GM19452 (cell line): Measurements from ENCODE around the gene LBX2.

Experiments used
- ATAC-seq: cut with Tn5 transposase; IDR thresholded peaks from one replicate; pipeline ENCODE4 v1.9.1; 2021; ENCODE audit not compliant: unreplicated experiment

LBX2 gene

GRCh38 chr2:74458132-74458937 is 41.1 kb downstream of the LBX2 start, which contains the start of gene WBP1:
WBP1 (plus strand) TSS chr2:74458438; CDS start chr2:74458603, 165 bp downstream.
- peak; percentile 79 for ATAC-seq

DNA sequence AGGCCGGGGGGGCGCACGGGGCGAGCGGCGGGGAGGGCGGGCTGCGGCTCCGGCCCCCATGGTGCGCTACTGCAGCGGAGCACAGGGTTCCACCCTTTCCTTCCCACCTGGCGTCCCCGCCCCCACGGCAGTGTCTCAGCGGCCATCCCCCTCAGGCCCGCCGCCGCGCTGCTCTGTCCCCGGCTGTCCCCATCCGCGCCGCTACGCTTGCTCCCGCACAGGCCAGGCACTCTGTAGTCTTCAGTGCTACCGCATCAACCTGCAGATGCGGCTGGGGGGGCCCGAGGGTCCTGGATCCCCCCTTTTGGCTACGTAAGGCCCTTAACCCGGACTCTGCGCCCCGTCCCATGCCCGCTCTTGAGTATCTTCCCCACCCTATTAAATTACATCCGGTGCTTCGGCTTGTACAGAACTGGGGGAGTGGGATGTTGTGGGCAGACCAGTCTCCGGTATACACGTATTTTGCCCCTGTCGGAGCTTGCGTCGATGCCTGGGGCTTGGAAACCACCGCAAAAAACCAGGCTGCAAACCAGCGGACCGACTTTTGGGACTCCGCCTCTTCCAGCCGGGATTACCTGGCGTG is 41.8 kb downstream of the LBX2 start:
- ATAC-seq = peak; percentile 28

DNA sequence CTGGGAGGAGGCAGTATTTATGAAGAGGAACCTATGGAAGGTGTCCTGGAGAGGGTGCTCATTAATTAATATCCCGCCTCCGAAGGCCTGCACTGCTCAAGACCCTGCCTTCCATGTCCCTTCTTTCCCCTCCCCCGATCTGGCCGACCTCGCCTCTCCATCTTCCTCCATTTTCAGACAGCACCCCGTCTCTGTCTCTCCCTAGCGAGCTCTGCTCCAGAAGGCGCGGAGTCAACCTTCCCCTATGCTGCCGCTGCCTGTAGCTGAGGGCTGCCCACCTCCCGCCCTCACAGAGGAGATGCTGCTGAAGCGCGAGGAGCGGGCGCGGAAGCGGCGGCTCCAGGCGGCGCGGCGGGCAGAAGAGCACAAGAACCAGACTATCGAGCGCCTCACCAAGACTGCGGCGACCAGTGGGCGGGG is 42.3 kb downstream of the LBX2 start:
- no peak for ATAC-seq

DNA sequence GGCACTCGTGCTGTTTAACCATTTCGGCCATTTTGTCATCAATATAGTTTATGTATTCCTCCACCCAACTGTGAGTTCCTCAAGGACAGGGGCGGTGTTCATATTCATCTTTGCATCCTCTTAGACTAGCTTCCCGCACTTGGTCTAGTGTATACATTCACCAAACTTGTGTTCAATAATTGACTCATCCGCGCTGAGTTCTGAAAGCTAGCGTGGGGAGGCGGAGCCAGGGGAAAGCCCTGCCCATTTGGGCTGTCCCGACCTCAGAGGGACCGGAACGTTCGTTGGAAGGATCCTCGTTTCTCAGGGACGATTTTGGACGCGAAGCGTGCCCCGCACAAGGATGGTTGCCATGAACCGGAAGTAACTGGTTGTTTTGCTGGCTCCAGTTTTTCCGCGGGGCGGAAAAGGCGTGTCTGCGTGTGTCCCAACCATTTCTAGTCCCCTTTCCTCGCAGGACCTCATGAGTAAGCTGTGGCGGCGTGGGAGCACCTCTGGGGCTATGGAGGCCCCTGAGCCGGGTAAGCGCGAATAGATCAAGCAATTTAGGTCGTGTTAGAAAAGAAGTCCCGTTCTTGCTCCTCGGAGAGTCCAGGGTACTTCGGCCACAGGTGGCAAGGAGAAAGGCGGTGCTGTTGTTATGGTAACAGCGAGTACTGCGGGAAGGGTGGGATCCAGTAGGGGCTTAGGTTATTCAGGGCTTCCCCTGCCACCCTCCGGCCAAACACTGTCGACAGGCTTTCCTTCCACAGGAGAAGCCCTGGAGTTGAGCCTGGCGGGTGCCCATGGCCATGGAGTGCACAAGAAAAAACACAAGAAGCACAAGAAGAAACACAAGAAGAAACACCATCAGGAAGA is 44.5 kb downstream of the LBX2 start, which contains the start of gene INO80B:
TSS of gene INO80B (plus strand) at position 434 of the 858 bp plus-strand sequence. CDS start at position 464, 30 bp downstream.
- peak; percentile 42 for ATAC-seq

DNA sequence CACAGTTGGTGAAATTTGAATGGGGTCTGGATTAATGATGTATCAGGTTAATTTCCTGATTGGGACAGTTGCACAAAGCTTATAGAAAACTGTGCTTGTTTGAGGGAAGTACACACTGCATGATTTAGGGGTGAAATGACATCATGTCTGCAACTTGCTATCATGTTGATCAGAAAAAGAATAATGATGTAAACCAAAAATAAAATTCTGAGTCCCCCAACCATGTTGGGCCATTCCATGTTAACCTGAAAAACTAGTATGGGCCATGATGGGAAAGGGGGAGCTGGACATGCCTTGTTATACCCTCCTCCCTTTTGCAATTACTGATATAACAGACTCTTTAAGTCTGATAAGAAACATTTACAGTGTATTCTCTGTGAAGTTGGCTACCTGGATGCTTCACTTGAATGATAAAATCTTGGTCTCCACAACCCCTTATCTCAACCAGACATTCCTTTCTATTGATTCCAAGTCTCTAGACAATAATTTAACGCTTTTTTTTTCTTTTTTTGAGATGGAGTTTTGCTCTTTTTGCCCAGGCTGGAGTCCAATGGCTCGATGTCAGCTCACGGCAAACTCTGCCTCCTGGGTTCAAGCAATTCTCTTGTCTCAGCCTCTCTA is 48.7 kb downstream of the LBX2 start:
- ATAC-seq = no peak

DNA sequence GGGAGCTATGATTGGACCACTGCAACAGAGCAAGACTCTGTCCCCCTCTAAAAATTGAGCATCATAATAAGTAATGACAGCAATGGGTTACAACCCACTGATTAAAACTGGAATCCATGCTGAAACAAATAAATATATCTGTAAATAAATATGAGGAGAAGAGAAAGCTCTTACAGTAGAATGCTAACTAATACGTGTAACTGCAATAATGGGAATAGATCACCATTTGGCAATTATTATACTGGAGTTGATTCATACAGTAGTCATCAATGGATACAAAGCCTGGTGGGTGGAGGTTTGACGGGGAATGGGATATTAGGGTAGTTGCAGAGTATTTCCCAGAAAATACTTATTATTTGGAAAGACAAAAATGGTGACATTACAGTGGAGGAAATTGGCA is 50.6 kb downstream of the LBX2 start:
- ATAC-seq = no peak
